Smooth muscle cell (in vitro differentiated cells): ENCODE measurements around the gene APC. TPM values are rescaled to one million over a fixed set of nuclear protein-coding genes. Genes with fewer than 3 reads are reported as not detected.

Experiments
- DNase-seq: peaks from one replicate; lab custom pipeline; 2025; ENCODE audit not compliant: unreplicated experiment; lab: John Stamatoyannopoulos, UW
- H2AFZ ChIP-seq: fragments of 200-600 bp; sonication (generic); 2 replicates; pipeline ENCODE4 v1.6.0; 2016; ENCODE audit warnings: antibody characterized with exemption, low read depth, mild to moderate bottlenecking
- H3F3A ChIP-seq: fragments of 200-600 bp; sonication (generic); 2 replicates; pipeline ENCODE4 v1.6.0; 2017; ENCODE audit warnings: antibody characterized with exemption, low read depth
- H3K27ac ChIP-seq: fragments of 200-600 bp; sonication (generic); 2 replicates; pipeline ENCODE4 v1.5.1; 2016; ENCODE audit warnings: low read depth, mild to moderate bottlenecking
- H3K27me3 ChIP-seq: fragments of 200-600 bp; sonication (generic); 2 replicates; pipeline ENCODE4 v1.6.1; 2016; ENCODE audit warnings: low read depth, mild to moderate bottlenecking
- H3K36me3 ChIP-seq: fragments of 200-600 bp; sonication (generic); 2 replicates; pipeline ENCODE4 v1.5.1; 2016; ENCODE audit warnings: low read depth
- H3K4me1 ChIP-seq: fragments of 200-600 bp; sonication (generic); 2 replicates; pipeline ENCODE4 v1.5.1; 2016; ENCODE audit warnings: low read depth
- H3K4me2 ChIP-seq: fragments of 200-600 bp; sonication (generic); 2 replicates; pipeline ENCODE4 v1.6.0; 2016; ENCODE audit warnings: mild to moderate bottlenecking
- H3K4me3 ChIP-seq: fragments of 200-600 bp; sonication (generic); 2 replicates; pipeline ENCODE4 v1.5.1; 2016; ENCODE audit warnings: mild to moderate bottlenecking
- H3K79me2 ChIP-seq: fragments of 200-600 bp; sonication (generic); 2 replicates; pipeline ENCODE4 v1.6.0; 2016; ENCODE audit warnings: low read depth, mild to moderate bottlenecking
- H3K9ac ChIP-seq: fragments of 200-600 bp; sonication (generic); 2 replicates; pipeline ENCODE4 v1.6.0; 2016; ENCODE audit warnings: low read depth
- H3K9me3 ChIP-seq: fragments of 200-600 bp; sonication (generic); replicated peaks from 2 replicates; pipeline ENCODE4 v1.5.1; 2016; ENCODE audit warnings: low read depth
- H4K20me1 ChIP-seq: fragments of 200-600 bp; sonication (generic); 2 replicates; pipeline ENCODE4 v1.6.0; 2016; ENCODE audit warnings: low read depth
- WGBS: methylation state at CpG from one replicate; pipeline ENCODE4 v1.1.7; 2016; ENCODE audit warnings: low lambda C conversion rate; 5-methylcytosine and 5-hydroxymethylcytosine counted together
- polyA plus RNA-seq: library from polyadenylated mRNA; unstranded; fragments of >200 nt; fragmentation: Nextera tagmentation; extraction: Ambion mirVana; gene quantifications from 2 replicates; pipeline ENCODE4 v1.2.1, GENCODE V29; 2016
- total RNA-seq: library from RNA; depleted of rRNA; stranded (reverse); fragments of >200 nt; gene quantifications from 2 replicates; pipeline ENCODE4 v1.2.3, GENCODE V29; 2014
- TF ChIP-seq, protein P1 (sequence below): fragments of 200-600 bp; sonication (generic); IDR thresholded peaks from 2 replicates; pipeline ENCODE4 v1.5.1; 2017; ENCODE audit warnings: borderline replicate concordance, mild to moderate bottlenecking, antibody characterized with exemption; ENCODE audit not compliant: insufficient read depth, poor library complexity, severe bottlenecking

The APC gene
- total RNA-seq (36.7 and 51.1 TPM in 2 replicates), polyA plus RNA-seq (9.1 and 16.4 TPM in 2 replicates)

DNA sequence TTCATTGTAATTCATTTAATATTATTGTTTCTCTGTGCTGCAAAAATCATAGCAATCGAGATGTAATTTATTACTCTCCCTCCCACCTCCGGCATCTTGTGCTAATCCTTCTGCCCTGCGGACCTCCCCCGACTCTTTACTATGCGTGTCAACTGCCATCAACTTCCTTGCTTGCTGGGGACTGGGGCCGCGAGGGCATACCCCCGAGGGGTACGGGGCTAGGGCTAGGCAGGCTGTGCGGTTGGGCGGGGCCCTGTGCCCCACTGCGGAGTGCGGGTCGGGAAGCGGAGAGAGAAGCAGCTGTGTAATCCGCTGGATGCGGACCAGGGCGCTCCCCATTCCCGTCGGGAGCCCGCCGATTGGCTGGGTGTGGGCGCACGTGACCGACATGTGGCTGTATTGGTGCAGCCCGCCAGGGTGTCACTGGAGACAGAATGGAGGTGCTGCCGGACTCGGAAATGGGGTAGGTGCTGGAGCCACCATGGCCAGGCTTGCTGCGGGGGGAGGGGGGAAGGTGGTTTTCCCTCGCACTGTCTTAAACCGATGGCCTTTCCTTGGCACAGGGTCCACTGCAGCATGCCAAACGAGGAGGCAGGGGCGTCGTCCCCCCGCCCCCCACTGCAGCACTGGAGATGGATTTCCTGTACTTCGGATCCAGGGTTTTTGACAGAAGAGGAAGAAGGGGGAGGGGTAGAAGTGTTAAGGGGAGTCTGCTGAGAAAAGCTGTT lies at the start of gene APC:
Gene APC (plus strand): TSS at position 423 of the 728 bp plus-strand sequence. CDS start 17,006 bp downstream, outside the sequence.
- Histone ChIP-seq H3K36me3 (no peaks in the 10 kb centered on the region), H4K20me1 (peaks cover 22% of the 10 kb centered on the region), H3K79me2 (peaks cover 50% of the 10 kb centered on the region), H2AFZ (peak within 1 kb of the TSS; percentile 74), H3K27me3 (no peaks in the 10 kb centered on the region), H3K4me1 (peaks cover 12% of the 10 kb centered on the region), H3K4me3 (peak within 1 kb of the TSS; percentile 82), H3K9ac (peak within 1 kb of the TSS; percentile 45), H3K4me2 (peak within 1 kb of the TSS; percentile 92), H3F3A (no peaks in the 10 kb centered on the region), H3K9me3 (no peaks in the 10 kb centered on the region), H3K27ac (no peak within 1 kb of the TSS)
- WGBS: 2% methylated on average over 33 of the region's 36 CpGs
- DNase-seq: peak; percentile 57
- TF ChIP-seq, protein P1, sequence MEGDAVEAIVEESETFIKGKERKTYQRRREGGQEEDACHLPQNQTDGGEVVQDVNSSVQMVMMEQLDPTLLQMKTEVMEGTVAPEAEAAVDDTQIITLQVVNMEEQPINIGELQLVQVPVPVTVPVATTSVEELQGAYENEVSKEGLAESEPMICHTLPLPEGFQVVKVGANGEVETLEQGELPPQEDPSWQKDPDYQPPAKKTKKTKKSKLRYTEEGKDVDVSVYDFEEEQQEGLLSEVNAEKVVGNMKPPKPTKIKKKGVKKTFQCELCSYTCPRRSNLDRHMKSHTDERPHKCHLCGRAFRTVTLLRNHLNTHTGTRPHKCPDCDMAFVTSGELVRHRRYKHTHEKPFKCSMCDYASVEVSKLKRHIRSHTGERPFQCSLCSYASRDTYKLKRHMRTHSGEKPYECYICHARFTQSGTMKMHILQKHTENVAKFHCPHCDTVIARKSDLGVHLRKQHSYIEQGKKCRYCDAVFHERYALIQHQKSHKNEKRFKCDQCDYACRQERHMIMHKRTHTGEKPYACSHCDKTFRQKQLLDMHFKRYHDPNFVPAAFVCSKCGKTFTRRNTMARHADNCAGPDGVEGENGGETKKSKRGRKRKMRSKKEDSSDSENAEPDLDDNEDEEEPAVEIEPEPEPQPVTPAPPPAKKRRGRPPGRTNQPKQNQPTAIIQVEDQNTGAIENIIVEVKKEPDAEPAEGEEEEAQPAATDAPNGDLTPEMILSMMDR: no peak

DNA sequence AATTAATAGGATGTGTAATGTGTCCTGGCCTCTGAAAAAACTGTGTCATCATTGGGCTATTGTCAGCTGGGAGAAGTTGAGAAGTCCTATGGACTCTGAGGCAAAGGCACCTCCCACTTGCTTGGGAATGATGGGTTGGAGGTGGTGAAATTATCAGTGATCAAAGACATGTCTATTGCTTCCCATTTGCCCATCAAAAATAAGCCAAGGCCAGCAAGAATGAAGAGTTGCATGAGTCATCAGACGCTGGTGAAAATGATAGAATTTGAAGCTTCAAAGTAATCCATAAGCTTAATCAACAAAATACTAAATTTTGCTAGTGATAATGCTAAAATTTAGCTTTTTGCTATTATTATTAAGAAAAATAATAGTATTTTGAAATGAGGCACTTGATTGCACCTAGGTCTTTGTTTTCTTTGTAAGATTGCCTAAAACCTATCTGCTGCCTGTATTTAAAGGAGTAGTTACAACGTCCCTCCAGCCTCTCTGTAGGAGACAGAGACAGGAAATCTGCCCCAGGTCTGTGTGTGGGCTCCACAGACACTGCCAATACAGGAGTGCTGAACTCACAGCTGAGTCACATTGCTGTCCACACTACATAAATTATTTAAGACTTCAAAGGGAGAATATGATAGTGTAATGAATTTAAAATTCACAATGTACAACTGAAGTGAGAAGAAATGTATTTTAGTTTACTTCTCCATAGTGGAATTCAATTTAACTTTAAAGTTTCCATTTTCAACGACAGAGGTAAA lies 48.4 kb upstream of the APC start:
- Histone ChIP-seq H3F3A (peaks cover 12% of the 10 kb centered on the region), H3K27ac (peak overlapping the region; percentile 25), H2AFZ (no peak overlapping the region), H3K4me2 (peak overlapping the region; percentile 35), H3K27me3 (no peaks in the 10 kb centered on the region), H3K79me2 (no peaks in the 10 kb centered on the region), H4K20me1 (no peaks in the 10 kb centered on the region), H3K36me3 (no peaks in the 10 kb centered on the region), H3K4me1 (peaks cover 20% of the 10 kb centered on the region), H3K4me3 (no peak overlapping the region), H3K9ac (no peak overlapping the region), H3K9me3 (no peaks in the 10 kb centered on the region)
- TF ChIP-seq, protein P1: no peak
- WGBS: 36% methylated on average over 3 of the region's 3 CpGs
- no peak for DNase-seq

DNA sequence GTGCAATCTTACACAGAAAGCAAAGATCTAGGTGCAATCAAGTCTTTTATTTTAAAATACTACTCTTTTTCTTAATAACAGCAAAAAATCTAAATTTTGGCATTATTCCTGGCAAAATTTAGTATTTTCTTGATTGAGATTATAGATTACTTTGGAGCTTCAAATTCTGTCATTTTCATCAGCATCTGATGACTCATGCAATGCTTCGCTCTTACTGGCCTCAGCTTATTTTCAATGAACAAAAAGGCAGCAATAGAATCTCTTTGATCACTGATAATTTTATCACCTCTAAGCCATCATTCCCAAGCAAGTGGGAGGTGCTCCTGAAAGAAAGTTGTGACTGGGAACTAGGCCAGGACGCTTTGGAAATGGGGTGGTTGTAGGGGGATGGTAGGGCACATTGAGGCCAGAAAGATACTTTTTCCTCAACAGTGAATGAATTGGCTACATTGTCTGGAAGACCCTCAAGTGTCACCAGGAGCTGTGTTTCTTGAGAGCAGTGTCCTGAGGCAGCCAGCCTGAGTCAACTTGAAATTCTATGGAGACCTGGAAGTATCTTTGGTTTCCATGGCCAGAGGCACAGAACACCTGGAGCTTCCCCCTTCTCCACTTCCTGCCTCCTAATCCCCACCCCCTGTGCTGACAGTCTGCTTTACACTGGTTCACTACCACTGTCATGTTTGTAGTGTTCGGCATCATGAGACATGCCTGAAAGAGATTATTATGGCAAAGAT lies 46.9 kb upstream of the APC start:
- no peak overlapping the region for H2AFZ ChIP-seq
- no peaks in the 10 kb centered on the region for H3K36me3 ChIP-seq
- no peaks in the 10 kb centered on the region for H3K79me2 ChIP-seq
- H3K9ac ChIP-seq: no peak overlapping the region
- no peaks in the 10 kb centered on the region for H3K9me3 ChIP-seq
- H4K20me1 ChIP-seq: no peaks in the 10 kb centered on the region
- DNase-seq: no peak
- no peaks in the 10 kb centered on the region for H3K27me3 ChIP-seq
- H3K4me2 ChIP-seq: no peak overlapping the region
- TF ChIP-seq, protein P1: no peak
- H3K4me3 ChIP-seq: no peak overlapping the region
- H3K27ac ChIP-seq: no peak overlapping the region
- H3F3A ChIP-seq: peaks cover 16% of the 10 kb centered on the region
- peaks cover 29% of the 10 kb centered on the region for H3K4me1 ChIP-seq
- 61% methylated on average over 3 of the region's 3 CpGs for WGBS
